ENCODE results near the gene DUSP3. TPM values are rescaled to one million over a fixed set of nuclear protein-coding genes. Genes with fewer than 3 reads are reported as not detected.

Gene DUSP3
- total and polyA plus RNA-seq, 10 of the 15 experiments (the other 5 are each of a cell fraction or from before 2014, with no cell fraction given), result 1.5 to 12.1 (median 3.8) TPM

- Histone ChIP-seq H3K27me3 (replicated peaks in 1 of 2; ENCODE audit: control insufficient read depth in 2 of 2, insufficient read depth in 2 of 2, low read length in 1 of 2) (peaks cover 0 to 7% of the 10 kb centered on the region in 2 experiments; a peak in 3 of 4 replicates), H2AFZ (ENCODE audit: control insufficient read depth, low read depth, low read length) (no peak overlapping the region), H3K4me1 (ENCODE audit: control insufficient read depth, insufficient read depth, low read length) (no peaks in the 10 kb centered on the region), H3K27ac (ENCODE audit: control insufficient read depth, insufficient read depth) (no peak overlapping the region), H4K20me1 (ENCODE audit: control insufficient read depth, insufficient read depth) (no peaks in the 10 kb centered on the region), H3K36me3 (ENCODE audit: control insufficient read depth in 2 of 2, insufficient read depth in 2 of 2, low read length in 1 of 2) (no peaks in the 10 kb centered on the region), H3K4me2 (ENCODE audit: control insufficient read depth, insufficient read depth) (no peak overlapping the region), H3K9me3 (replicated peaks; ENCODE audit: control insufficient read depth, insufficient read depth, low read length) (no peaks in the 10 kb centered on the region), H3K4me3 (no peak overlapping the region), H3K9ac (ENCODE audit: control insufficient read depth, insufficient read depth, low read length) (no peak overlapping the region), H3K79me2 (ENCODE audit: control insufficient read depth, insufficient read depth, low read length) (no peaks in the 10 kb centered on the region)
- in situ Hi-C loops (cut with MboI) (no loop called here), intact Hi-C loops (cut with micrococcal nuclease; ENCODE audit: unreplicated experiment) (no loop called here)
- BruUV-seq (replicated peaks), result no TSS peak
- CTCF ChIA-PET, result interaction anchor here (1.0 kb wide), 1 partner anchor 18 kb away, joined by 3 read pairs; no protein-coding TSS in a partner anchor
- DNase-seq (ENCODE audit: low read depth, low spot score), result no peak
- FAIRE-seq, result no peak
- 58% methylated on average over 9 of the region's 9 CpGs for WGBS (ENCODE audit: insufficient coverage, insufficient replicate concordance, low lambda C conversion rate, missing lambda C conversion rate)
- POLR2A ChIA-PET, result no interaction called here
- TF ChIP-seq USF1 (IDR thresholded peaks at IDR 0.05; ENCODE audit: borderline replicate concordance, extremely low read length, insufficient read depth, low read depth, low read length) (no peak), BMI1 (IDR thresholded peaks at IDR 0.05; ENCODE audit: borderline replicate concordance) (no peak), POLR2A (IDR thresholded peaks at IDR 0.05; ENCODE audit: low read depth, low read length) (no peak), IKZF2 (IDR thresholded peaks at IDR 0.05) (no peak), PML (IDR thresholded peaks at IDR 0.05; ENCODE audit: low read length) (no peak), SMAD5 (IDR thresholded peaks at IDR 0.05; ENCODE audit: low read depth) (no peak), STAT3 (IDR thresholded peaks at IDR 0.05; ENCODE audit: low read depth, low read length) (no peak), TCF7 (IDR thresholded peaks at IDR 0.05; ENCODE audit: borderline replicate concordance) (no peak), RBBP5 (conservative IDR thresholded peaks at IDR 0.05) (no peak), GABPA (IDR thresholded peaks at IDR 0.05; ENCODE audit: low read depth) (no peak), ASH2L (IDR thresholded peaks at IDR 0.05; ENCODE audit: borderline replicate concordance, low read depth) (no peak), SRF (IDR thresholded peaks at IDR 0.05; ENCODE audit: low read depth in 2 of 2, low read length in 2 of 2) (no peak), USF2 (IDR thresholded peaks at IDR 0.05; ENCODE audit: borderline replicate concordance, low read depth, low read length) (no peak), FOXM1 (IDR thresholded peaks at IDR 0.05; ENCODE audit: low read depth, low read length) (no peak), TARDBP (IDR thresholded peaks at IDR 0.05; ENCODE audit: borderline replicate concordance) (no peak), RB1 (IDR thresholded peaks at IDR 0.05; ENCODE audit: borderline replicate concordance) (no peak), EGR1 (IDR thresholded peaks at IDR 0.05; ENCODE audit: borderline replicate concordance in 1 of 2, low read depth in 2 of 2, low read length in 2 of 2) (no peak)
- RAD21 ChIA-PET (ENCODE audit: unreplicated experiment), result interaction anchor here (1.0 kb wide), 1 partner anchor 17 kb away, joined by 3 read pairs; no protein-coding TSS in a partner anchor
- SMC1A ChIA-PET (ENCODE audit: uncharacterized antibody, unreplicated experiment), result interaction anchor here (0.7 to 1.0 kb wide), 2 partner anchors 13 to 155 kb away, joined by 3 read pairs; no protein-coding TSS in a partner anchor
- no peak for ATAC-seq
Observed at GRCh38 chr17:43827596-43827995, 48.8 kb upstream of the DUSP3 start.
